Fibroblast of lung (primary cell): ENCODE measurements around the gene UBE2J2.

Experiments
- CTCF ChIP-seq, 2 donors: IDR thresholded peaks in 1 of 2; conservative IDR thresholded peaks in 1 of 2; 1 replicate in 1 of 2; 2 replicates in 1 of 2; pipeline ENCODE4 v1.5.1; 2011 to 2012; ENCODE audit warnings: low read length in 2 of 2, control low read depth in 1 of 2, inconsistent platforms in 1 of 2, low read depth in 1 of 2, mild to moderate bottlenecking in 1 of 2
- EZH2 ChIP-seq: IDR thresholded peaks from 2 replicates; pipeline ENCODE4 v1.5.1; 2012; ENCODE audit warnings: low read length, control low read depth, mild to moderate bottlenecking; ENCODE audit errors: missing control alignments

- no peak for TF ChIP-seq CTCF (conservative IDR thresholded peaks at IDR 0.05 in 1 of 2, IDR thresholded peaks at IDR 0.05 in 1 of 2; ENCODE audit: low read depth in 1 of 2, low read length in 2 of 2)
- TF ChIP-seq EZH2, result no peak
These were observed 33.9 kb downstream of the UBE2J2 start for GRCh38 chr1:1239614-1240347.
